K562 (cell line): ENCODE results near the gene SORCS2. TPM values are rescaled to one million over a fixed set of nuclear protein-coding genes. Genes with fewer than 3 reads are reported as not detected.

Source experiments
- ATAC-seq: fragments of 200-7000 bp; cut with Tn5 transposase; 3 replicates; pipeline ENCODE4 v1.9.1; 2020; ENCODE audit warnings: moderate library complexity
- BruUV-seq: library from RNA; stranded (reverse); fragments of 400-500 nt; replicated peaks from 2 replicates; lab custom pipeline; 2021; lab: Mats Ljungman, UMichigan
- CTCF ChIA-PET: fragments of 300-600 bp; formaldehyde crosslinking; extraction: SDS; loops from one replicate; lab custom pipeline; 2021; ENCODE audit warnings: low intra/inter-chr PET ratio; lab: Yijun Ruan, JAX
- POLR2A ChIA-PET: fragments of 300-600, 350-650 bp; sonication (Branson Sonifier 250); formaldehyde crosslinking; extraction: SDS; loops from one replicate; lab custom pipeline; 2021; ENCODE audit warnings: antibody characterized with exemption, inconsistent platforms; lab: Yijun Ruan, JAX
- DNase-seq, 4 experiments: peaks; one replicate each; pipeline versions ENCODE4 v3.0.0 to v3.0.0-alpha.2; 2011 to 2018; ENCODE audit warnings: low spot score in 3 of 4, mixed read lengths in 3 of 4; ENCODE audit errors: extremely low read depth in 1 of 4
- FAIRE-seq: peaks from 2 replicates; lab custom pipeline; 2011; peaks lifted over from hg19 to GRCh38; lab: Jason Lieb, UNC
- H2AFZ ChIP-seq: 2 replicates; pipeline ENCODE4 v1.6.0; 2011; ENCODE audit warnings: low read depth, low read length, control low read depth, inconsistent platforms
- H3K27ac ChIP-seq: fragments of 200-600 bp; 3 replicates; pipeline ENCODE4 v1.8.0; 2011; ENCODE audit warnings: low read depth, mild to moderate bottlenecking, control low read depth, inconsistent platforms, low read length, moderate library complexity, mixed read lengths; ENCODE audit errors: extremely low read depth
- H3K27me3 ChIP-seq, 2 experiments: fragments of 300-600 bp in 1 of 2; 2 replicates in 1 of 2; 3 replicates in 1 of 2; pipeline versions ENCODE4 v1.6.0 to v1.8.0; 2011; ENCODE audit warnings: inconsistent platforms in 2 of 2, low read length in 2 of 2, mild to moderate bottlenecking in 1 of 2, mixed read lengths in 1 of 2, moderate library complexity in 1 of 2; ENCODE audit not compliant: control insufficient read depth in 2 of 2, insufficient read depth in 2 of 2
- H3K36me3 ChIP-seq: fragments of 300-600 bp; 3 replicates; pipeline ENCODE4 v1.8.0; 2011; ENCODE audit warnings: mild to moderate bottlenecking, low read length, inconsistent platforms; ENCODE audit not compliant: control insufficient read depth, insufficient read depth
- H3K4me1 ChIP-seq, 2 experiments: fragments of 200-600 bp in 1 of 2; replicated peaks in 1 of 2; 2 replicates in 1 of 2; 3 replicates in 1 of 2; pipeline versions ENCODE4 v1.5.1 to v1.8.0; 2011; ENCODE audit warnings: inconsistent platforms in 2 of 2, low read length in 2 of 2, mild to moderate bottlenecking in 1 of 2, mixed read lengths in 1 of 2, moderate library complexity in 1 of 2; ENCODE audit not compliant: control insufficient read depth in 2 of 2, insufficient read depth in 2 of 2
- H3K4me2 ChIP-seq: 2 replicates; pipeline ENCODE4 v1.6.1; 2011; ENCODE audit warnings: low read length, control low read depth, inconsistent platforms, mixed read lengths; ENCODE audit not compliant: insufficient read depth
- H3K4me3 ChIP-seq: fragments of 200-600 bp; sonication (generic), shearing (Covaris generic); 2 replicates; pipeline ENCODE4 v1.5.1; 2016; ENCODE audit warnings: control low read depth, inconsistent platforms
- H3K79me2 ChIP-seq: fragments of 200-600 bp; 3 replicates; pipeline ENCODE4 v1.8.0; 2011; ENCODE audit warnings: low read length, inconsistent platforms; ENCODE audit not compliant: control insufficient read depth, insufficient read depth
- H3K9ac ChIP-seq, 2 experiments: 2 replicates each; pipeline versions ENCODE4 v1.6.0 to v1.6.1; 2011; ENCODE audit warnings: low read depth in 2 of 2, low read length in 2 of 2, control low read depth in 1 of 2, inconsistent platforms in 1 of 2, mild to moderate bottlenecking in 1 of 2, mixed read lengths in 1 of 2; ENCODE audit not compliant: insufficient read depth in 1 of 2
- H3K9me1 ChIP-seq: one replicate; pipeline ENCODE4 v1.6.0; 2011; ENCODE audit warnings: inconsistent platforms, mild to moderate bottlenecking, low read length, moderate library complexity; ENCODE audit not compliant: control insufficient read depth, insufficient read depth
- H3K9me3 ChIP-seq: replicated peaks from 2 replicates; pipeline ENCODE4 v1.5.1; 2011; ENCODE audit warnings: low read depth, low read length, inconsistent platforms; ENCODE audit not compliant: control insufficient read depth, insufficient read depth
- H4K20me1 ChIP-seq: replicated peaks from 2 replicates; pipeline ENCODE4 v1.6.1; 2011; ENCODE audit warnings: low read length, inconsistent platforms, mixed read lengths; ENCODE audit not compliant: control insufficient read depth, insufficient read depth
- CTCFL ChIP-seq: IDR thresholded peaks from 2 replicates; pipeline ENCODE4 v1.6.1; 2011; ENCODE audit warnings: borderline replicate concordance, low read depth, mild to moderate bottlenecking, moderate library complexity, low read length; ENCODE audit not compliant: insufficient read depth, poor library complexity, severe bottlenecking
- HDAC6 ChIP-seq: IDR thresholded peaks from 2 replicates; pipeline ENCODE4 v1.6.1; 2012; ENCODE audit warnings: low read depth, mild to moderate bottlenecking, control low read depth, inconsistent platforms, low read length, moderate library complexity
- KDM4B ChIP-seq, 2 experiments: fragments of 450-650 bp in 1 of 2; sonication (generic) in 1 of 2; IDR thresholded peaks; 2 replicates each; pipeline ENCODE4 v1.6.1; 2016 to 2017; ENCODE audit warnings: borderline replicate concordance in 2 of 2, antibody characterized with exemption in 1 of 2, low read depth in 1 of 2, mild to moderate bottlenecking in 1 of 2
- MED1 ChIP-seq: sonication (generic); formaldehyde crosslinking; IDR thresholded peaks from 2 replicates; pipeline ENCODE4 v1.8.1; 2023; ENCODE audit warnings: missing genetic modification reagents, borderline replicate concordance
- PML ChIP-seq: IDR thresholded peaks from 2 replicates; pipeline ENCODE4 v1.6.1; 2012; ENCODE audit warnings: low read length, inconsistent platforms
- POLR3A ChIP-seq: IDR thresholded peaks from 2 replicates; pipeline ENCODE4 v1.6.1; 2011; ENCODE audit warnings: borderline replicate concordance, mild to moderate bottlenecking, moderate library complexity; ENCODE audit not compliant: insufficient read length, insufficient read depth; ENCODE audit errors: extremely low read depth
- SIRT6 ChIP-seq: IDR thresholded peaks from one replicate; pipeline ENCODE4 v1.6.1; 2012; ENCODE audit warnings: low read depth, mild to moderate bottlenecking, control low read depth, inconsistent platforms, low read length, moderate library complexity
- SOX6 ChIP-seq: fragments of 450-650 bp; IDR thresholded peaks from 2 replicates; pipeline ENCODE4 v1.6.1; 2014; ENCODE audit warnings: mild to moderate bottlenecking
- SRSF9 ChIP-seq: fragments of 200-400 bp; formaldehyde crosslinking; IDR thresholded peaks from 2 replicates; pipeline ENCODE4 v1.6.1; 2017; ENCODE audit warnings: low read depth, low read length, borderline replicate concordance
- STAT5B ChIP-seq: fragments of 250-450 bp; sonication (Bioruptor Pico); IDR thresholded peaks from 2 replicates; pipeline ENCODE4 v1.8.0; 2021; ENCODE audit warnings: mild to moderate bottlenecking, inconsistent platforms
- ZNF282 ChIP-seq: sonication (generic); formaldehyde crosslinking; IDR thresholded peaks from 2 replicates; pipeline ENCODE4 v1.8.1; 2023; ENCODE audit warnings: missing genetic modification reagents
- ZNF41 ChIP-seq: fragments of 250-450 bp; sonication (Bioruptor Pico); conservative IDR thresholded peaks from 2 replicates; pipeline ENCODE4 v1.4.0; 2020; ENCODE audit warnings: mild to moderate bottlenecking
- ZZZ3 ChIP-seq: fragments of 450-650 bp; IDR thresholded peaks from 2 replicates; pipeline ENCODE4 v1.6.1; 2016; ENCODE audit warnings: antibody characterized with exemption, mild to moderate bottlenecking, moderate library complexity
- WGBS: fragments of 100-300 bp; shearing (Covaris generic); methylation state at CpG from one replicate; pipeline ENCODE4 v1.1.6; 2016; ENCODE audit warnings: low coverage, mixed read lengths; ENCODE audit not compliant: insufficient coverage; ENCODE audit errors: missing lambda C conversion rate; 5-methylcytosine and 5-hydroxymethylcytosine counted together
- in situ Hi-C: fragments of 300-500 bp; cut with MboI; formaldehyde crosslinking; loops from 4 replicates; pipeline ENCODE4 v1.15.0; 2018; ENCODE audit warnings: inconsistent platforms, mixed read lengths
- intact Hi-C: fragments of 100-400 bp; cut with micrococcal nuclease; formaldehyde crosslinking; loops from 2 replicates; pipeline ENCODE4 v1.14.2; 2022
- polyA plus RNA-seq, 8 experiments: library from polyadenylated mRNA; depleted of rRNA in 4 of 8; stranded (reverse) in 5 of 8; unstranded in 3 of 8; fragments of >200 nt; fragmentation: Nextera tagmentation in 2 of 8; fragmentation: Illumina TruSeq in 1 of 8; extraction: Ambion mirVana in 2 of 8; extraction: Trizol in 1 of 8; gene quantifications; 2 replicates each; pipeline versions ENCODE4 v1.2.1 to v1.2.3, GENCODE V29; 2011 to 2014; ENCODE audit warnings: inconsistent platforms in 1 of 8, missing spikeins in 1 of 8
- total RNA-seq, 7 experiments: library from RNA; depleted of rRNA in 6 of 7; stranded (reverse); fragments of >200 nt in 6 of 7; fragmentation: Illumina TruSeq in 2 of 7; extraction: Trizol in 2 of 7; gene quantifications; 2 replicates each; pipeline versions ENCODE4 v1.2.1 to v1.2.3, GENCODE V29; 2011 to 2021; ENCODE audit warnings: low replicate concordance in 1 of 7

SORCS2 gene
- total and polyA plus RNA-seq, 9 of the 15 experiments (the other 6 are each of a cell fraction or from before 2014, with no cell fraction given): not detected

DNA sequence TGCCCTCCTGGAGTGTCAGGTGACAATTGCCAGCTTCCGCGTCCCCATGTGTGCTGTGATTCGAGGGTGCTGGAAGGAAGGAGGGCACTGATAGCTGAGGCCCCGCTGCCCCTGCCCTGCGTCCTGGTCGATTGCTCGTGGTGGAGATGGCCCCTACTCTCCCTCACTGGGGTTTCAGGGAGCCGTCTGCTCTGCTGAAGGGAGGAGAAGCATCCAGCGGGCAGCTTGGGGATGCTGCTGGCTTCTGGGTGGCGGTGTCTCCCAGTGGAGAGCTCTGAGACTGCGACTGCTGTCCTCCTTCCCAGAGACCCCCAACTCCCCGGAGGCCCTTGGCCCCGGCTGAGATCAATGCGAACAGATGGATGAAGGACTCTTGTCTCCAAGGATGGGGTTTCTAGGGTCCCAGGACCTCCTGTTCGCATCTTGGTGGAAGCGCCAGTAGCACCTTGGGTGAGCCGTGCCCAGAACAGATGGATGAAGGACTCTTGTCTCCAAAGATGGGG, 143.8 kb downstream of the SORCS2 start:
- Histone ChIP-seq H3K36me3 (no peaks in the 10 kb centered on the region), H2AFZ (no peak overlapping the region), H3K4me2 (no peak overlapping the region), H3K27me3 (peaks cover 0 to 34% of the 10 kb centered on the region in 2 experiments; a peak in 2 of 5 replicates), H3K79me2 (no peaks in the 10 kb centered on the region), H3K4me1 (peaks cover 0 to 9% of the 10 kb centered on the region in 2 experiments; a peak in 1 of 5 replicates), H3K9ac (no peak overlapping the region), H3K9me1 (no peaks in the 10 kb centered on the region), H3K9me3 (no peaks in the 10 kb centered on the region), H3K27ac (no peak overlapping the region), H3K4me3 (no peak overlapping the region), H4K20me1 (0 out of 2 replicates have a peak, but pooled peaks cover 3% of the 10 kb centered on the region)
- TF ChIP-seq SIRT6 (no peak), PML (no peak), SRSF9 (no peak), MED1 (no peak)
- ChIA-PET CTCF (no interaction called here), POLR2A (interaction anchor here (0.9 kb wide), 1 partner anchor 59 kb away, joined by 3 read pairs; no protein-coding TSS in a partner anchor)
- no peak for FAIRE-seq
- intact Hi-C loops (no loop called here), in situ Hi-C loops (no loop called here)
- no TSS peak for BruUV-seq
- WGBS: 16% methylated on average over 15 of the region's 17 CpGs
- no peak for DNase-seq
- ATAC-seq: peak; percentile 10; the same call in 1 of the 3 replicates

DNA sequence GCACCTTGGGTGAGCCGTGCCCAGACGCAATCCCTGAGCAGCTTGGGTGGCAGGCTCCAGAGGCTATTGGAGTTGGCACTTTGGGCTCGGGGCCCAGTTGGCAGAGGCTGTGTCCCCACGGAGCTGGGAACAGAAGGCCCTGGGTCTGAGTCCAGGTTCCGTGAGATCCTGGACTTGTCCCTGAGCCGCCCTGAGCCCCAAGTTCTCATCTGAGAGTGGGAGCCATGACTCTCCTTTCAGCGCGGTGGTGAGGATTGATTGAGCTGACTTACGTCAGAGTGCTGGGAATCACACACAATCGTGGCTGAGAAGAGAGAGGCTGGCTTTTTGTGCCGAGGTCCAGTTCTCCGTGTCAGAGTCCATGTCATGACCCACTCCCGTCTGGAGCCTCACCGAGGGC, 144.4 kb downstream of the SORCS2 start:
- Histone ChIP-seq H4K20me1 (0 out of 2 replicates have a peak, but pooled peaks cover 3% of the 10 kb centered on the region), H3K4me2 (no peak overlapping the region), H3K27me3 (peaks cover 0 to 31% of the 10 kb centered on the region in 2 experiments; a peak in 2 of 5 replicates), H3K36me3 (no peaks in the 10 kb centered on the region), H3K27ac (no peak overlapping the region), H3K9me1 (no peaks in the 10 kb centered on the region), H3K79me2 (no peaks in the 10 kb centered on the region), H3K9me3 (no peaks in the 10 kb centered on the region), H3K4me1 (peaks cover 0 to 9% of the 10 kb centered on the region in 2 experiments; a peak in 1 of 5 replicates), H3K4me3 (no peak overlapping the region), H3K9ac (no peak overlapping the region; a peak in 1 of 4 replicates), H2AFZ (no peak overlapping the region)
- FAIRE-seq: no peak
- 2% methylated on average over 14 of the region's 14 CpGs for WGBS
- POLR2A ChIA-PET: no interaction called here
- no TSS peak for BruUV-seq
- intact Hi-C loops: no loop called here
- in situ Hi-C loops: no loop called here
- DNase-seq: no peak
- TF ChIP-seq KDM4B (IDR thresholded peaks at IDR 0.05; ENCODE audit: borderline replicate concordance in 2 of 2, low read depth in 1 of 2): no peak
- no peak for TF ChIP-seq SOX6
- no peak for TF ChIP-seq HDAC6
- no peak for TF ChIP-seq STAT5B (CRISPR knock-in tag)
- no peak for TF ChIP-seq POLR3A
- TF ChIP-seq ZNF282 (CRISPR knock-in tag): no peak
- no peak for TF ChIP-seq ZZZ3
- TF ChIP-seq ZNF41 (CRISPR knock-in tag): no peak
- no peak for TF ChIP-seq CTCFL
- CTCF ChIA-PET: no interaction called here
- ATAC-seq: no peak
